ENCODE data around the gene SLC34A2.
"Not testable (repeated sequence)": the region's sequence is repeated elsewhere in the genome, so short reads cannot be mapped to it uniquely, and the experiment has no call there.

Gene SLC34A2

DNA sequence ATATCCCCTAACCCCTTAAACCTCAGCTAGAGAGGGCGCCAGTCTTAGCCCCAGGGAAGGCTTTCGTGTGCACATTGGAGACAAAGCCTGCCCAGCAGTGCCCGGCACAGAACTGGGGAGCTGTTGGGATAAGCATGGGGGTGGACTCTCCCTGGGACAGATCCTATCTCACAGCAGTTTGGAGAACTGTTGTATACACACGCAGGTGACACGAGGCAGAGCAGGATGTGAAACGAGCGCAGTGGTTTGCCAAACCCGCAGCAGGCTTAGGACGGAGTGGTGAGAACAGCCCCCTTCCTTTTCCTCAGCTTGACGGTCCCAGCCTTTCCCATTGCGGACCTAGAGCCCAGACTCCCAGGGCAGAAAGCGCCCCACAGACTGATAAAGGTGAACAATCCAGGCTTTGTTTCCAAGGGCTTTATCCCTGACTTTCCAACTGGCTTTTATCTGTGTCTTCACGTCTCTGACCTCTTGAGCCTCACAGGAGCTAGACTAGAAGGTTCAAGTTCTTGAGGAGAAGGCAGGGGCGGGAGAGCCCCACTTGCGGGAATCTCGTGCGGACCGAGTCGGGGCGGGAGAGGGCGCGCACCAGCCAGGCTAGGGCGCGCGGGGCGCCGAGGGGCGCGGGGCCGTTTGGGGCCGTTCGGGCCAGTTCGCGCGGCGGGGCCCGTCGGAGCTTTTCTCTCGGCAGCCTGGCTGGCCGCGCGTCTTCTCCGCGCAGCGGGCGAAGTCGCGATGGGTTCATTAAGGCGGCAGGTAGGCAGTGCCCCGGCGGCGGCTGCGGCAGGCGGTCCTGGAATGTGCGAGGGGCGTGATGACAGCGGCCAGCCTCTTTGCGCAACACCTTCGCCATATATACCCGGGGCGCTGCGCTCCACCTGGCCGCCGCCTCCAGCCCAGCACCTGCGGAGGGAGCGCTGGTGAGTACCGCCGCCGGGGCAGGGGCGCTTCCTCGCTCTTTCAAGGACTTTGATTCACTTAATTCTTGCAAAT lies at the start of gene SLC34A2:
TSS of gene SLC34A2 (plus strand) at position 881 of the 993 bp plus-strand sequence. CDS start 6,650 bp downstream, outside the sequence.
- DNase-seq (ENCODE audit: low spot score) = peak; percentile 77

DNA sequence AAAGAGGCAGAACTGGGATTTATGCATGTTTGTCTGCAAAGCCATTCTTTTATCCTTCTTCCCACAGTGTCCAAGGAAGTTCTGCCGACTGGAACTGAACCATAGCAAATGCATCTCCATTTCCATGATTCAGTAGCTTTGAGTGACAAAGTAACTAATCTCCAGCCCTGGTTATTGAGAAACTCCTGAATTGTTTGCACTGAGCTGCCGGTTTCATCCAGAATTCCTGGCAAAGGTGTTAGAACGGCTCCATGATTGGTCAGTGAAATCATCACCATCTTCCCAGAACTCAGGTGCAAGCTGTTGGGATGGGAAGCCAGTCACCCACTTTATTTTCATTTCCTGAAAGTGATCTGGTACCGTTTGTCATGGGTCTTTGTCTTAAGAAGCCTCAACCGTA lies 47.0 kb upstream of the SLC34A2 start:
- DNase-seq (ENCODE audit: low spot score) = peak; percentile 93

GRCh38 chr4:25609976-25610375 lies 45.7 kb upstream of the SLC34A2 start:
- peak; percentile 71 for DNase-seq (ENCODE audit: low spot score)

GRCh38 chr4:25613613-25614012 lies 42.0 kb upstream of the SLC34A2 start:
- DNase-seq (ENCODE audit: low spot score) = not testable (repeated sequence)

DNA sequence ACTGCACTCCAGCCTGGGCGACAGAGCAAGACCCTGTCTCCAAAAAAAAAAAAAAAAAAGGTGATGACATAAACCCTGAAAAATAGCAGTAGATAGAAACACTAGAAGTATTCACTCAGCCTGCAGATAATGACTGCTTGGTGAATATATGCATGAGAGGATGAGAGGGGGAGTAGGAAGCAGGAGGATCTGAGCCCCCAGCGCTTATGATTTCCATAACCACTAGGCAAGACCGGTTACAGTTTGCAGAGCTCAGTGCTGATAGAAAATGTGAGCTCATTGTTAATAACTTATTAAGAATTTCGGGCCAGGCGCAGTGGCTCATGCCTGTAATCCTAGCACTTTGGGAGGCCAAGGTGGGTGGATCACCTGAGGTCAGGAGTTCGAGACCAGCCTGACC lies 40.8 kb upstream of the SLC34A2 start:
- peak; percentile 41 for DNase-seq (ENCODE audit: low spot score)

DNA sequence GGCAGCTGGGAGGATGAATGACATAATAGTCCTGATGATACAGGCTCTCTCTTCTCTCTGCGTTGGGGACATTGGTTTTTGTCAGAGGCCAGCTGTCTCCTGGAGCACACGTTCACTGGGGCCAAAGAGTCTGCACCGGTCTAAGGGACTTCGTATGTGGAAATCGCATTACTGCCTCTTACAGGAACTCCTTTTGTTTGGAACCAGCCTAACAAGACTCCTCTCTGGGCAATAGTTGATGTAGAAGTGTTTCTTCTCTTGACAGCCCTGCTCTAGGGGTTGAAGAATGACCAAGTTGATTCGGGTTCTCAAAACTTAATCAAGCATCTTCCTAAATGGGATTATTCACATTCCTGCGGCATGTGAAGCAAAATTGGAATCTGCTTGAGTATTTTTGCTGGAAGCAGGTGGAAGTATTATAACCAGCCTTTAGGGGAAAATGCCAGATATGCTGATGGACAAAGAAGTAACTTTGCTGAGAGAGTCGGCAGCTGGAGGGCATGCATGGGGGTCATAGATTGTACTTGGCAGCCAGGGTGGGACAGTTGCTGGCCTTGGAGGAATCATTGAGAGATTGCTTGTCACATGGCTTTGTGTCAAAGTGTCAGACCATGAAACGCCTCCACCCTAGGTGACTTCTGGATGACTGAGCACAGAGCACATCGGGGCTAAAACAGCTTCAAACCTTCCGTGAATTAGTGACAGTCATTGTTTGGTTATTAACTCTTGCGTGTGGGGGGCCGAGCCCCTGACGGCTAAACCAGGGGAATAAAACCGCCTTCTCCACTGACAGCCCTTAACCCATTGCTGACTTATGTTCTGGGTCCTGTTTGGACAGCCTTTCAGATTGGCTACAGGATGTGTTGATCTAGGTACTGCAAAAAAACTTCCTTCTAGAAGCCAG lies 34.4 kb upstream of the SLC34A2 start:
- peak; percentile 86 for DNase-seq (ENCODE audit: low spot score)

DNA sequence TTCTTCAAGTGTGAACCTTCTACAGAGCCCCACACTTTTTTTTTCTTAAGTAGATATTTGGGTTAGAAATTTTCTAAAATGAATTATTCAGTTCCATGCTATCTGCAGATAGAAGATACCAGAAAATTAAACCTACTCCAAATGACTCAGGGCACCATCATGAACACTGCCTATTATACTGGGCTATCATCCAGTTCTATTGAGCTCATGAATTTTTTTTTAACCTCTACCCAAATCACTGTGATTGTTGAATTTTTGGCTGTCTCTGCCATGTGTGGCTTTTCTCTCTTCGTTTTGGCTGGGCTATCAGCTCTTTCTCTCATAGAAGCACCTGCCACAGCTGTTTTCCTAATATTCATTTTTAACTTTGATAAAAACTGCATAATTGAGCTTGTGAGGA lies 31.0 kb upstream of the SLC34A2 start:
- no peak for DNase-seq (ENCODE audit: low spot score)

DNA sequence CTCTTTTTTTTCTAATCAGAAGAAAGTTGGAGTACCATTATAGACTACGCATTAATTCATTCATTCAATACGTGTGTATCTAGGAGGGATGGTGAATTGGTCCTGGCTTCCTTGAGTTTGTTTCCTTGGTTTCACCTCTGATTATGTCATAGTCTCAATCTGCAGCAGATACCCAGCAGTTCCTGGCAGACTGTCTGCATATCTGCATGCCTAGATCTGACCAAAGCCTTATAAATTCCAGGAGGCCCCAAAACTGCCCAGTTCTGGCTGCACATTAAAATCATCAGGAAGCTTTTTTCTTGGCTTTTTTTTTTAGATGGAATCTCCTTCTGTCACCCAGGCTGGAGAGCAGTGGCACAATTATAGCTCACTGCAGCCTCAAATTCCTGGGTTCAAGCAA lies 27.2 kb upstream of the SLC34A2 start:
- peak; percentile 53 for DNase-seq (ENCODE audit: low spot score)

- no peak for DNase-seq (ENCODE audit: low spot score)
Measured at GRCh38 chr4:25632135-25632534, 23.5 kb upstream of the SLC34A2 start.

DNA sequence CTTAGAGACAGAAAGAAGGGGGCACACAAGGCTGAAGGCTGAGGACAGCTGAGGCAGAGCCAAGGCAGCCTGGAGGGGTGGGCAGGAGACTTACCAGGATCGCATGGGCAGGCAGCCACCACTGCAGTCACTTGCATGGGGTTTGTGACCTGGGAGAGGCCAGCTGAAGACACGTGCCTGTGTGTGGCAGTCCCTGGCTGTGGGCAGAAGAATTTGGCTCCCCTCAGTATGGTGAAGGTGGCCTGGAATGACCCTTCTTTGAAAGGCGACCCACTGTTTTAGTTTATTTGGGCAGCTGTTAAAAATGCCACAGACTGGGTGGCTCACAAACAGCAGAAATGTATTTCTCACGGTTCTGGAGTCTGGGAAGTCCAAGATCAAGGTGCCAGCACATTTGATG lies 22.1 kb upstream of the SLC34A2 start:
- no peak for DNase-seq (ENCODE audit: low spot score)

GRCh38 chr4:25635501-25635900 lies 20.1 kb upstream of the SLC34A2 start:
- DNase-seq (ENCODE audit: low spot score) = peak; percentile 59

GRCh38 chr4:25637581-25638220 lies 17.9 kb upstream of the SLC34A2 start:
- DNase-seq (ENCODE audit: low spot score) = no peak

DNA sequence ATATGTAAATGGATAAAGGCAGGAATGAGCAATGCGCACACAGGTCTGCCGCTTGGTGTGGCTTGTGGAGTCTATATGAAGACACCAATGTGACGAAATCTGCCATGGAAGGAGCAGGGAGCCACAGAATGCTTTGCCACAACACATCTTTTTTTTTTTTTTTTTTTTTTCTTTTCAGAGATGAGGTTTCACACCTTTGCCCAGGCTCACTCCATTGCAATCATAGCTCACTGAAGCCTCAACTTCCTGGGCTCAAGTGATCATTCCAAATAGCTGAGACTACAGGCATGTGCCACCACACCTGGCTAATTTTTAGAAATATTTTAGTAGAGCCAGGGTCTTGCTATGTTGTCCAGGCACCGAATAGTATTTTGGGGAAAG lies 17.4 kb upstream of the SLC34A2 start:
- peak; percentile 39 for DNase-seq (ENCODE audit: low spot score)

DNA sequence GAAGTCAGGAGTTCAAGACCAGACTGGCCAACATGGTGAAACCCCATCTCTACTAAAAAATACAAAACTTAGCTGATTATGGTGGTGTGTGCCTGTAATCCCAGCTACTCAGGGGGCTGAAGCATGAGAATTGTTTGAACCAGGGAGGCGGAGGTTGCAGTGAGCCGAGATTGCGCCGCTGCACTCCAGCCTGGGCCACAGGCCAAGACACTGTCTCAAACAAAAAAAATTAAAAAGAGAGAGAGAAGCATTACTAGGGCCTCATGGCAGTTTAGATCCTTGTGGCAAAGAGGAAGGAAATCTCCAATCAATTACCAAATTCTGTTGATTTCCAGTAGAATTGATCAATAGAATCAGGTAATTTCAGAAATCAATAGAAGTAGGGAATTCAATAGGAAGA lies 16.8 kb upstream of the SLC34A2 start:
- DNase-seq (ENCODE audit: low spot score) = no peak

GRCh38 chr4:25650311-25650710 lies 5.3 kb upstream of the SLC34A2 start:
- DNase-seq (ENCODE audit: low spot score) = no peak

DNA sequence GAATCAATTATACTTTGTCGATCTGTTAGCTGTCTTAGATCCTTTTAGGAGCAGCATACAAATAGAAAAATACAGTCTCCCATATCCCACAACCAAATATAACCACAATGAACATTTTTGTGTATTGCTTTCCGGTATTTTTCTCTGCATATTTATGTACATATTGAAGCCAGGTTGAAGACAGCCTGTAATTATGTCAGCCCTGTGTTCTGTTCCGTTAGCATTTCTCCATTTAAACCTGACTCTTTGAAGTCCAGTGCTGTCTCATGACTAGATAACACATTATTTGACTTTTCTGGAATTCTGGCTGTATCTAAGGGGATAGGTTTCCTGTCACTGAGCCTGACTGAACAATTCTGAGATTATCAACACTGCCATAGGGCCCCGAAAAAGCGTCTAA lies 4.0 kb upstream of the SLC34A2 start:
- no peak for DNase-seq (ENCODE audit: low spot score)

DNA sequence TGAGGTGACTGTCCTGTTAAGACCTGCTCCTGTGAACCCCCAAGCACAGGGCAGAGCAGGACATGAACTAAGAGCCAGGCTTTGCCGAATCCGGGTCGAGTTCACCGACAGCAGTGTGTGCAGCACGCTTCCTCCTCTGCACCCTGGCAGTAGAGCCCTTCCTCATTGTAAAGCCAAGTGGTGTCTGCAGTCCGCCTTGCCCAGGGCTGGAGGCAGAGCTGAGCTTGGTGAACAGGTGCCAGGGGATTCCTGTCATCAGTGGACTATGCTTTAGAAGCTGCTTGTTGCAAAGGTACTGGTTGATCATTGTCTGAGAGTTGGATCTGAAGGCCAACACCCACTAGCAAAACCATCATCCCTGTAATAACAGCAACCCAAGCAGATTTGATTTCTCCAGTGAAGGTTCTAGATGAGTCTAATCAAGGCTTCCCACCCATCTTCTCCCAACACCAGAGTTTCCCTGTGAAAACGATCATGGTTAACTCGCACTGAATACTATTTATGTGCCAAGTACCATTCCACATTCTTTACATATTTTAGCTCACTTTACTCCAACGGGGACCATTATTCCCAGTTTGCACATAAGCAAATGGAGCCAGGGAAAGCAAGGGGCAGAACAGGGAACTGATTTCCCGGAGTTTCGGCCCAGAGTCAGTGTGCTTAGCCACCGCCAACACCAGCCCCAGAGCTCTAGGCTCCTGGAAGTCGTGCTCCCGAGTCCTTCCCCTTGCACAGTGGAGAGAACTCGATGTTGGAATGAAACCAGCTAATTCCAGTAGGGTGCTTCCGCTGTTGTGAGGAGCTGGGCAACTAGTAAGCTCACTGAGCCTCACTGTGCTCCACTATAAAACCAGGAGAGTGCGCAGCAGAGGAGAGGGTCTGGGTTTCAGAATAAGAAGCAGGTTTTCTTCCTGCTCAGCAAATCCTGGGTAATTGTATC lies 1.4 kb upstream of the SLC34A2 start:
- DNase-seq (ENCODE audit: low spot score) = peak; percentile 86

DNA sequence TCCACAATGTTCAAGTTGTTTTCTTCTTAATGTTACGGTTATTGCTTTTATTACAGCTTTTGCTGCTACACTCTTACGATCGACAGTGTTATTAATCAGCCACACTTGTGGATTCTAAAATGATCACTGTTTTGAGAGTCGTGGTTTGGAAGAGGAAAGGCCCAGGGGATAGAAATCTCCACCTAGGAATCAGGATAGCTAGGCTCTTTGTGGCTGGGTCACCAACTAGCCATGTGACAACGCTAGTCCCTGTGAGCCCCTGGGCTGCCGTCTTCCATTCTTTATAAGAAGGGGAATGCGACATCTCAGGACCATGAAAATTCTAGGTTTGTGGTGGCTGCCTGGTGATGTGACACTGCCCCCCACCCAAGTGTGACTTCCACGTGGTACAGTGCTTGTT lies 380 bp downstream of the SLC34A2 start:
- DNase-seq (ENCODE audit: low spot score) = peak; percentile 17

DNA sequence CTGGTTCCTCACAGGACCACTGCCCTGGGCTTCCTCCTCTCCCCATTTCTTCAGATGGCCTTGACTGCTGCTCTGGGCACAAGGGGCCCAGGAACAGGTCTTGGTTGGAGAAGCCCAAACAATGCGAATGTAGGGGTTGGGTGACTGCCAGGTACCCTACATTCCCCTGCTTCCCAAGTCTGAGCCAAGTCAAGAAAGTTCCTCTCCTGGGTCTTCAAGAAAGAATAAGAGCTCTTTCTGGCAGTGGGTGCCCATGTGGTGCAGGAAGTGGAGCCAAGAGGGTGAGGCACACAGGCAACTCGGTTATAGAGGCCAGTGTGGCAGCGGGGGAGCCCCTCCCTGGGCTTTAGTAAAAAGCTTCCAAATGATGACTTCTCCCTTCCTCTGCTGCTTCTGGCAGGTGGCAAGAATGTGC lies 2.7 kb downstream of the SLC34A2 start:
- DNase-seq (ENCODE audit: low spot score) = no peak

DNA sequence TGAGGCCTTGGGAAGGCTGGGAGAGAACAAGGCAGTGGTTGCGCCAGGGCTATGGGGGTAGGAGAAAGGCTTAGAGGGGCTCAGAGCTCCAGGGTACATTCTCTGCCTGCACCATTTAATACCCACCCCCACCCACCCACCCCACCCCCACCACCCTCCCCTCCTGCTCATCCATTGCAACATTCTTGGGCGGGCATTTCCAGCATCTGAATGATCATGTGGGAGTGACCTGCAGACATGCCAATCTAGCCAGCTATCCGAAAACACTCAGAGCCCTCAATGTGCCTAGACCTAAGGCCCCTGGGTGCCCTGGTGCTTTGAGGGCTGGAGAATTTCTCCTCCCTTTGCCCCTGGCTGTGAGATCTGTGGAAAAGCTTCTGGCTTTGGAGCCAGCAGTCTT lies 3.1 kb downstream of the SLC34A2 start:
- no peak for DNase-seq (ENCODE audit: low spot score)

DNA sequence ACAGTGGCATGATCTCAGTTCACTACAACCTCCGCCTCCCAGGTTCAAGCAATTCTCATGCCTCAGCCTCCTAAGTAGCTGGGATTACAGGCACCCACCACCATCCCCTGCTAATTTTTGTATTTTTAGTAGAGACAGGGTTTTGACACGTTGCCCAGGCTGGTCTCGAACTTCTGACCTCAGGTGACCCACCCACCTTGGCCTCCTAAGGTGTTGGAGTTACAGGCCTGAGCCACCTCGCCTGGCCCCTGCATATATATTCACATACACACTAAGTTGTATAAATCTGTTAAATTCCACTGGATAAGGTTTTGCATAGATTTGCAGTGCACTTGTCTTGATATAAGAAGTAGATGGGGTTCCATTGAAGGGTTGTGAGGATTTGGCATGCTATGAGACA lies 5.8 kb downstream of the SLC34A2 start:
- not testable (repeated sequence) for DNase-seq (ENCODE audit: low spot score)

Data from kidney tubule cell (primary cell).